GM18861 (cell line): ENCODE results near the gene BRD7.

ENCODE experiments used
- ATAC-seq: cut with Tn5 transposase; IDR thresholded peaks from one replicate; pipeline ENCODE4 v1.9.1; 2021; ENCODE audit not compliant: unreplicated experiment

Gene BRD7

DNA sequence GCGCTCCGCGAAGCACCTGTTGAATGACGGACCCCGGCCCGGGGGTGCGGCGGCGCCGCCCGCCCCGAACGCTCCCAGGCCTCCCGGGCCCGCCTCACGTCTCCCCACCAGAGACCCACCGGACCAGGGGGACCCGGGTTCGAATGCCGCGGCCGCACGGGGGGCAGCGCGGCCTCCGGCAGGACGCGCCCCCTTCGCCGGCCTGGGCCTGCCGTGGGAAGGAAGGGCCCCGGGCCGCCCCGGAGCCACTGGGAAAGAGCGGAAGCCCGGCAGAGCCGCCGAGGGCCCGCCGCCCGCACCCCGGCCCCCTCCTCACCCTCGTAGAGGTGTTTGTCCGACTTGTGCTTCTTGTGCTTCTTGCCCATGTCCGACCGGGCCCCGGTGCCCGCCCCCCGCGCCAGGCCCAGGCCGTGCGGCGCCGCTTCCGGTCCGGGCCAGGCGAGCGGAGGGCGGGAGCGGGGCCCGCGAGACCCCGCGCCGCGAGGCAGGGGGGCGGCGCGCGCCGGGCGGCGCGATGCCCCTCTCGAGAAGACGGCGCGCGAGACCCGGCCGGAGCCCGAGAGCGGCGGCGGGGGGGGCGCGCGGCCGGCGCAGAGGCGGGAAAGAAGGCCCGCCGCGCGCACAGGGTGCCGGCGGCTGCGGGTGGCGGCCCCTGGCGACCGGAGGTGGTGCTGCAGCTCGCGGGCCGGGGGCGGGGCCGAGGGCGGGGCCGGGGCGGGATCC is at the start of gene BRD7:
BRD7 (minus strand) TSS at position 579 of the 723 bp plus-strand sequence; CDS start at position 365, 214 bp downstream.
- peak; percentile 66 for ATAC-seq

- ATAC-seq, result no peak
Observed at GRCh38 chr16:50416388-50416787, 47.6 kb upstream of the BRD7 start.

DNA sequence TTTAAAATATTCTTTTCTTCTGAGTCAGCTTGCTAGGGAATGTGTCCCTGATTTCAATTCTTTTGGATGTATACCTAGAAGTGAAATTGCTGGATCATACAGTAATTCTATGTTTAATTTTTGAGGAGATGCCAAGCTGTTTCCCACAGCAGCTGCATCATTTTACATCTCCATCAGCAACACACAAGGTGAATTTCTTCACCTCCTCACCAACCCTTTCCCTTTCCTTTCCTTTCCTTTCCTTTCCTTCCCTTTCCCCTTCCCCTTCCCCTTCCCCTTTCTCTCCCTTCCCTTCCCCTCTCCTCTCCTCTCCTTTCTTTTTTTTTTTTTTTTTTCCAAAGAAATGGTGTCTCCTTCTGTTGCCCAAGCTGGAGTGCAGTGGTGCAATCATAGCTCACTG is 45.4 kb upstream of the BRD7 start:
- no peak for ATAC-seq

DNA sequence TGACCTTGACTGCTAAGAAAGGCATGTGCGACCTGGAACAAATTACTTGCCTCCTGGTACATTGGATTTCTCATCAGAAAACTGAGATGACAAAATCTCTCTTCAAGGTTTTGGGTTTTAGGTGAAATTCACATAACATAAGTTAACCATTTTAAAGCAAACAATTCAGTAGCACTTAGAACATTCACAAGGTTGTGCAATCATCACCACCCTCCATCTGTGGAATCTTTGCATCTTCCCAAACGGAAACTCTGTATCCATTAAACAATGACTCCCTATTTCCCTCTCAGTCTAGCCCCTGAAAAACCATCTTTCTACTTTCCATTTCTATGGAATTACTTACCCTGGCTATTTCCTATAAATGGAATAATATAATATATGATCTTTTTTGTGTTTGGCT is 42.2 kb upstream of the BRD7 start:
- no peak for ATAC-seq

GRCh38 chr16:50408001-50408561 is 39.3 kb upstream of the BRD7 start:
- no peak for ATAC-seq

DNA sequence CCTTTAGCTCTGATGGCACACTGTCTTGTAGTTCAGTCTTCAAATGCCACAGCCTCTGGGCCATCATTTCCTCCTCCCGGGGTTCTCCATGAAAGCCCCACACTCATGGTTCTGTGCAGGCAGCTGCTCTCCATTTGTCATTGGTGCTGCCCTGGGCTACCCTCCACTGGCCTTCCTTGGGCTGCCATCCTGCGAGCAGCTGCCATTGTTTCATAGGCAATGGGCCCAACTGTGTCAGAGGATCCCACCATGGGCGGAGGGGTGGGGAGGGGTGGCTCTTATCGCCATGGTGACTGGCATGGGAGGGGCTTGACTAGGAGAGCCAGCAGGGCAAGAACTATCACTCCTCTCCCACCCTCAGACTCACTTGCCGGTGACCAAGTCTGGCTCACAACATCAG is 38.6 kb upstream of the BRD7 start:
- ATAC-seq, result no peak

DNA sequence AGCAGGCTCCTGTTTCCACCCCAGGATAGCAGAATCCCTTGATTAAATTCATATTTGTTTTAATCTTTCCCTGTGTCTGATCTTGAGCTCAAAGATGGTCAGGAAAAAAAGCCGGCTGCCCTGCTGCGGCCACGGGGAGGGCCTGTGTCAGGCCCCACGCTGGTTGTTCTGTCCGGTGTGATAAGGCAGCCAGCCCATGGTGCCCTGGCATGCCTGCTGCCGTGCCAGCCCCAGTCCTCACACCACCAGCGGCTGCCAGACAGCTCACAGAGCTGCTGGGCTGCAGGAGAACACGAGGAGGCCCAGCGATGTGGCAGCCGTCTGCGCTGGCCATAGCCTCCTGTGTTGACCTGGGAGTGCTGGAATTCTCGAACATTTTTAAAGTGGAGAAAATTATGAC is 34.7 kb upstream of the BRD7 start:
- no peak for ATAC-seq

GRCh38 chr16:50402298-50402895 is 33.6 kb upstream of the BRD7 start:
- ATAC-seq, result no peak

- no peak for ATAC-seq
Observed at GRCh38 chr16:50401355-50401754, 32.6 kb upstream of the BRD7 start.

- no peak for ATAC-seq
Observed at GRCh38 chr16:50400967-50401348, 32.2 kb upstream of the BRD7 start.

GRCh38 chr16:50400312-50400966 is 31.7 kb upstream of the BRD7 start:
- ATAC-seq, result no peak

DNA sequence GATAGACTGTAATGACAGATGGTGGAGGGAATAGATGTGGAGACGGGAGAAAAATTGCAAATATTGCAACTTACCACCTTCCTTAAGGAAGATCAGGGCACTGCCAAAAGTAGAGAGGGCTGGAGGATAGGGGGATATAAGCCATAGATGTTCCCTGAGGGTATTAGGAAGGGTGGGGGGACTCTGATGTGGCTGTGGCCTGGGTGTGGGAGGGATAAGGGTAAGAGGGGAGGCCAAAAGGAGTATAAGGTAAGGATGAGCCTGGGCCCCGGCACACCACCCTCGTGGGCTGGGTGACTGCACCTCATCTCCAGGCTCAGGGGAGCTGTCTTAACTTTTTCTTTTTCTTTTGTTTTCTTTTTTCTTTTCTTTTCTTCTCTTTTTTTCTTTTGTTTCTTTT is 30.6 kb upstream of the BRD7 start:
- no peak for ATAC-seq

- no peak for ATAC-seq
Observed at GRCh38 chr16:50398336-50398735, 29.5 kb upstream of the BRD7 start.

GRCh38 chr16:50396761-50397535 is 28.2 kb upstream of the BRD7 start:
- no peak for ATAC-seq

GRCh38 chr16:50395763-50396710 is 27.2 kb upstream of the BRD7 start:
- peak; percentile 46 for ATAC-seq

GRCh38 chr16:50393858-50394802 is 25.3 kb upstream of the BRD7 start:
- ATAC-seq, result no peak

DNA sequence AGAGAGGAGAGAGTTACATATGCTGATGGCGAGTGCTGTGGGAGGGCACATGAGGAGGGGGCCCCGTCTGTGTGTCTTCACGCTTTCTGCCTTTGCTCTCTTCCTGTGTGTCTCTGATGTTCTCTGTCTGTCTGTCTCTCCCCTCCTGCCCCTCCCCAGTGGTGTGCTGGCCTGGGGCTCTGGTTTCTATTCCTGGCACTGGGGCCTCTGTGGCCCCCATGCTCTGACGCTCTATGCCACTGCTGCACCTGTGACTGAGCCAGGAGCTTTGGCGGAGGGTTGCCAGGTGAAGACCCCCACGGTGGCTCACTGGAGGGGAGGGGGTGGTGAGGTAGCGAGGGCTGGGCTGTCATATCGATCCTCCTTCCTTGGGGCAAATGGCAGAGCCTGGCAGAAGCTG is 24.6 kb upstream of the BRD7 start:
- ATAC-seq, result no peak

GRCh38 chr16:50390914-50391716 is 22.3 kb upstream of the BRD7 start:
- no peak for ATAC-seq
